ENCODE data around the gene MAP7D1. TPM values are rescaled to one million over a fixed set of nuclear protein-coding genes. Genes with fewer than 3 reads are reported as not detected.

The MAP7D1 gene
- total and polyA plus RNA-seq, 2 of the 13 experiments (the other 11 are each of a cell fraction or from before 2014, with no cell fraction given), result 5.6 to 7.2 TPM

DNA sequence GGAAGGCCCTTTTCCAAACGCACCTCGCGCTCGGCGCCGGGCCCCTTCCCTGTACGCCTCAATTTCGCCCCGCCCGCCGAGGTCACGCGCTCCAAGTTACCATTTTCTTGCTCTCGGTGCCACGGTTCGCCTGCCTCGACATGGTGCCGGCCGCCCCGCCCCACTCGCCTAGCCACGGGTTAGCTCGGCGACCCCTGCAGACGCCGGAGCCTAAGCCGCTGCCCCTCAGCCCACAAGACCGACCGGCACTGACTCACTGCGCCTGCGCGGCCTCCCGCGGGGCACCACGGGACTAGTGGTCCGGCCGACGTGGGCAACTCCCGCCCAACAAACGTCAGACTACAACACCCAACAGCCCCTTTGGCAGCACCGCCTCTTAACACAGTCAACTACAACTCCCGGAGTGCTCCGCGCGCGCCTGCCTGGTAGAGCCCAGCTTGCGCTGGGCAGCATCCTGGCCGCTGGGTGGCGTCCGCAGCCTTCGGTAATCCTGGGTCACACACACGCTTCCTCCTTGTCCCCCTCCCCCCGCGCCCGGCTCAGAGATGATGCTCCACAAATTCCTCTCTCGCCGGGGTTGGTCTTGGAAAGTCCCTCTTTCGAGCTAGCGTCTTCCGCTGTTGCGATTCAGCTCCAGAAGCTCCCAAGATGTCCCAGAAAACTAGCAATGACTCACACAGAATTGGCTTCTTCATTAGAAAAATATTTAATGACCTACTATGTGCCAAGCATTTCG, 6.6 kb upstream of the MAP7D1 start, which contains the start of gene TRAPPC3:
TRAPPC3 (minus strand) TSS at position 250 of the 736 bp plus-strand sequence; CDS start at position 142, 108 bp downstream.
- CTCF ChIA-PET (ENCODE audit: low intra/inter-chr PET ratio, low total read pairs), result interaction anchor here (0.8 to 2.6 kb wide), 4 partner anchors 38 to 193 kb away, joined by 3 to 43 read pairs (median 10); no protein-coding TSS in a partner anchor
- ATAC-seq (peak; percentile 88), FAIRE-seq (peak; percentile 70), DNase-seq (ENCODE audit: low spot score) (peak; percentile 99)
- in situ Hi-C loops (cut with HindIII; ENCODE audit: extremely low pct_ligation_motif_present, low pct_unique_long_range_greater_than_20kb), result no loop called here
- no TSS peak for BruUV-seq (replicated peaks)
- peak within 1 kb of the TSS; percentile 80 for H3K27ac ChIP-seq (ENCODE audit: extremely low read length, insufficient read depth, low read length)
- H3K4me2 ChIP-seq (ENCODE audit: low read depth, low read length), result peak within 1 kb of the TSS; percentile 94
- H3K4me3 ChIP-seq (replicated peaks in 1 of 3; ENCODE audit: insufficient read depth in 1 of 3, low read depth in 2 of 3, low read length in 3 of 3), result peak within 1 kb of the TSS; percentile 76 to 83 (median 81)
- H3K9ac ChIP-seq (ENCODE audit: insufficient read depth, low read depth, low read length), result peak within 1 kb of the TSS; percentile 87
- H3K9me3 ChIP-seq (ENCODE audit: low read length), result no peaks in the 10 kb centered on the region
- H3K79me2 ChIP-seq (ENCODE audit: insufficient read depth, low read length), result peaks cover 8% of the 10 kb centered on the region
- H3K36me3 ChIP-seq (replicated peaks in 1 of 2; ENCODE audit: control insufficient read depth in 1 of 2, insufficient read depth in 2 of 2, low read length in 2 of 2), result no peaks in the 10 kb centered on the region
- intact Hi-C loops (cut with micrococcal nuclease; ENCODE audit: unreplicated experiment), result loop anchor here (1.0 to 10.0 kb wide), 3 partner anchors 39 to 275 kb away; no protein-coding TSS in a partner anchor
- H4K20me1 ChIP-seq (ENCODE audit: insufficient read depth, low read length), result no peaks in the 10 kb centered on the region
- peaks cover 58% of the 10 kb centered on the region for H3K4me1 ChIP-seq (ENCODE audit: insufficient read depth, low read length)
- peak within 1 kb of the TSS; percentile 24 for H2AFZ ChIP-seq (ENCODE audit: low read length)
- POLR2A ChIA-PET, result interaction anchor here (0.5 to 3.5 kb wide), 22 partner anchors 12 to 315 kb away, joined by 3 to 34 read pairs (median 6); partner anchors contain the start of genes MRPS15 and THRAP3
- H3K27me3 ChIP-seq (ENCODE audit: control insufficient read depth in 1 of 2, insufficient read depth in 2 of 2, low read length in 2 of 2), result no peaks in the 10 kb centered on the region
- WGBS (ENCODE audit: low lambda C conversion rate), result 2% methylated on average over 39 of the region's 62 CpGs
- TF ChIP-seq ZNF724P (CRISPR knock-in tag; IDR thresholded peaks at IDR 0.05; ENCODE audit: borderline replicate concordance) (no peak; the same call in 1 of the 2 replicates), ZNF816 (CRISPR knock-in tag; IDR thresholded peaks at IDR 0.05; ENCODE audit: borderline replicate concordance) (no peak), THAP9 (CRISPR knock-in tag; IDR thresholded peaks at IDR 0.05; ENCODE audit: borderline replicate concordance) (peak; percentile 99), HOXA9 (CRISPR knock-in tag; IDR thresholded peaks at IDR 0.05; ENCODE audit: borderline replicate concordance) (no peak), ZC3H4 (CRISPR knock-in tag; IDR thresholded peaks at IDR 0.05; ENCODE audit: borderline replicate concordance) (no peak), RXRA (CRISPR knock-in tag; IDR thresholded peaks at IDR 0.05) (peak; percentile 68; the same call in 1 of the 2 replicates), ETS1 (CRISPR knock-in tag; IDR thresholded peaks at IDR 0.05) (no peak), CAMTA2 (CRISPR knock-in tag; IDR thresholded peaks at IDR 0.05; ENCODE audit: borderline replicate concordance) (no peak), SIX4 (CRISPR knock-in tag; IDR thresholded peaks at IDR 0.05) (no peak), ZNF460 (CRISPR knock-in tag; IDR thresholded peaks at IDR 0.05; ENCODE audit: borderline replicate concordance) (no peak; the same call in 1 of the 2 replicates)
- TF ChIP-seq, protein P1, sequence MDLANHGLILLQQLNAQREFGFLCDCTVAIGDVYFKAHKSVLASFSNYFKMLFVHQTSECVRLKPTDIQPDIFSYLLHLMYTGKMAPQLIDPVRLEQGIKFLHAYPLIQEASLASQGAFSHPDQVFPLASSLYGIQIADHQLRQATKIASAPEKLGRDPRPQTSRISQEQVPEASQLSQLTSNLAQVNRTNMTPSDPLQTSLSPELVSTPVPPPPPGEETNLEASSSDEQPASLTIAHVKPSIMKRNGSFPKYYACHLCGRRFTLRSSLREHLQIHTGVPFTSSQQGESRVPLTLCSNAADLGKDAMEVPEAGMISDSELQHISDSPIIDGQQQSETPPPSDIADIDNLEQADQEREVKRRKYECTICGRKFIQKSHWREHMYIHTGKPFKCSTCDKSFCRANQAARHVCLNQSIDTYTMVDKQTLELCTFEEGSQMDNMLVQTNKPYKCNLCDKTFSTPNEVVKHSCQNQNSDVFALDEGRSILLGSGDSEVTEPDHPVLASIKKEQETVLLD (CRISPR knock-in tag; IDR thresholded peaks at IDR 0.05; ENCODE audit: low read depth), result no peak
- TF ChIP-seq, protein P2, sequence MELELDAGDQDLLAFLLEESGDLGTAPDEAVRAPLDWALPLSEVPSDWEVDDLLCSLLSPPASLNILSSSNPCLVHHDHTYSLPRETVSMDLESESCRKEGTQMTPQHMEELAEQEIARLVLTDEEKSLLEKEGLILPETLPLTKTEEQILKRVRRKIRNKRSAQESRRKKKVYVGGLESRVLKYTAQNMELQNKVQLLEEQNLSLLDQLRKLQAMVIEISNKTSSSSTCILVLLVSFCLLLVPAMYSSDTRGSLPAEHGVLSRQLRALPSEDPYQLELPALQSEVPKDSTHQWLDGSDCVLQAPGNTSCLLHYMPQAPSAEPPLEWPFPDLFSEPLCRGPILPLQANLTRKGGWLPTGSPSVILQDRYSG (CRISPR knock-in tag; IDR thresholded peaks at IDR 0.05), result 0 out of 2 replicates have a peak, but pooled peaks have one; percentile 50
- TF ChIP-seq, protein P3, sequence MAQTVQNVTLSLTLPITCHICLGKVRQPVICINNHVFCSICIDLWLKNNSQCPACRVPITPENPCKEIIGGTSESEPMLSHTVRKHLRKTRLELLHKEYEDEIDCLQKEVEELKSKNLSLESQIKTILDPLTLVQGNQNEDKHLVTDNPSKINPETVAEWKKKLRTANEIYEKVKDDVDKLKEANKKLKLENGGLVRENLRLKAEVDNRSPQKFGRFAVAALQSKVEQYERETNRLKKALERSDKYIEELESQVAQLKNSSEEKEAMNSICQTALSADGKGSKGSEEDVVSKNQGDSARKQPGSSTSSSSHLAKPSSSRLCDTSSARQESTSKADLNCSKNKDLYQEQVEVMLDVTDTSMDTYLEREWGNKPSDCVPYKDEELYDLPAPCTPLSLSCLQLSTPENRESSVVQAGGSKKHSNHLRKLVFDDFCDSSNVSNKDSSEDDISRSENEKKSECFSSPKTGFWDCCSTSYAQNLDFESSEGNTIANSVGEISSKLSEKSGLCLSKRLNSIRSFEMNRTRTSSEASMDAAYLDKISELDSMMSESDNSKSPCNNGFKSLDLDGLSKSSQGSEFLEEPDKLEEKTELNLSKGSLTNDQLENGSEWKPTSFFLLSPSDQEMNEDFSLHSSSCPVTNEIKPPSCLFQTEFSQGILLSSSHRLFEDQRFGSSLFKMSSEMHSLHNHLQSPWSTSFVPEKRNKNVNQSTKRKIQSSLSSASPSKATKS (CRISPR knock-in tag; IDR thresholded peaks at IDR 0.05), result peak; percentile 72; the same call in 1 of the 2 replicates
